Ovary (tissue), 3 donors: ENCODE results near the gene TCF12.

ENCODE experiments used
- CTCF ChIP-seq, 3 donors: fragments of 450-650 bp in 2 of 3; fragments of 200-600 bp in 1 of 3; IDR thresholded peaks; one replicate each; pipeline versions ENCODE4 v1.5.1 to v1.8.0; 2016 to 2022; ENCODE audit warnings: antibody characterized with exemption in 3 of 3, mild to moderate bottlenecking in 1 of 3
- EP300 ChIP-seq: sonication (generic); formaldehyde crosslinking; IDR thresholded peaks from one replicate; pipeline ENCODE4 v1.6.1; 2017; ENCODE audit warnings: antibody characterized with exemption
- POLR2A ChIP-seq: fragments of 450-650 bp; IDR thresholded peaks from one replicate; pipeline ENCODE4 v1.6.1; 2017; ENCODE audit warnings: antibody characterized with exemption, mild to moderate bottlenecking, moderate library complexity
- donor health status: DM: no; HTN: no; CAD: no.

GRCh38 chr15:57323806-57324589, 405.6 kb downstream of the TCF12 start:
- no peak for TF ChIP-seq POLR2A
- no peak for TF ChIP-seq EP300
- TF ChIP-seq CTCF (IDR thresholded peaks at IDR 0.05), result no peak
